ENCODE results near the gene AGER. TPM values are rescaled to one million over a fixed set of nuclear protein-coding genes. Genes with fewer than 3 reads are reported as not detected.

Gene AGER
- polyA plus RNA-seq, 1 donor from 2014 or later: 7.2 TPM

DNA sequence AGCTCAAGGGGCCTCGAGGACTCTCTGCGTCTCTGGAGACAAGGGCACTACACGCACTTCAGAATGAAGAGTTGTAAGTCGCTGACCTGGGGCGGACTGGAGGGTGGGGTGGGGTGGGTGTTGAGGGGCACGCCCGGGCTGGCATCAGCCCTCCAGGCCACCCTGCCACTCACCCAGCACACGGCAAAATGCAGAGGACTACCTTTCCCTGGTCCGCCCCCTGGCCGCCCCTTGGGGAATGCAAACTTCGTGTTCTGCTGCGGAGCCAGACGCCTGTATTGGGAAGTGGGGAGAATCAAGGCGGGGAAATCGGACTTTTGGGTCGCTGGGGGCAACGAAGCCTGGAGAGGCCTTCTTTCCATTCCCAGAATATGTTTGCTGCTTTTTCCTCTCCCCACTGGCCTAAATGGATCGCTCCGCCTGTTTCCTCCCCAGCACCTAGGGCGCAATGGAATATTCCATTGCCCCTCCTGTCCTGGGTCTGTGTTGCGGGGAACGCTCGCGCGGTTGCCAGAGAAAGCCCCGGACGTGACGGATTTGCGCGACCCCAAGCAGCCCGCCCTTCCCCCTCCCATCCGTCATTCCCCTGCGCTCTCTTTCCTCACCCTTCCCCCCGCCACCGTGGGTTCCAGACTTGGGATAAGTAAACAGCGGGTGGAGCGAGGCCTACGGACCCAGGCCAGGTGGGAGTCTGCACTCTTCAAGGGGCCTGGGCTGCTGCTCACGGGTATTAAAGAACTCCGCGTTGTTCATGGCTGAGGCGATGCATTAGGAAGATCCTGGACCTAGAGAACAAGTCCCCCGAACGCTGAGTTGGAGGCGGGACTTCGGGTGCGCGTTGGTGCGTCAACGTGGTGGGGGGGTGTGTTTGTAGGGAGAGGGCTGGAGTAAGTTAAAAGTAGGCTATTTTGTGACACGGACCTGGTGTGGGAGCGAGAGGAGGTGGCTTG is 30.2 kb downstream of the AGER start, which contains the start of gene PPT2:
TSS of gene PPT2 (plus strand) at position 578 of the 950 bp plus-strand sequence. CDS start 454 bp downstream, outside the sequence.
- peaks cover 36% of the 10 kb centered on the region for H3K27me3 ChIP-seq (ENCODE audit: insufficient read depth, low read depth, low read length)
- H3K9ac ChIP-seq (ENCODE audit: low read length): peak within 1 kb of the TSS; percentile 86
- H3F3A ChIP-seq (ENCODE audit: insufficient read depth, low read length, poor library complexity, severe bottlenecking): no peaks in the 10 kb centered on the region
- H3K4me2 ChIP-seq (ENCODE audit: low read length): peak within 1 kb of the TSS; percentile 88
- H3K4me3 ChIP-seq (ENCODE audit: low read length): peak within 1 kb of the TSS; percentile 79
- H3K9me3 ChIP-seq (ENCODE audit: low read length): no peaks in the 10 kb centered on the region
- peak within 1 kb of the TSS; percentile 93 for H3K27ac ChIP-seq (ENCODE audit: low read length)
- no peaks in the 10 kb centered on the region for H4K20me1 ChIP-seq (ENCODE audit: insufficient read depth)
- peaks cover 9% of the 10 kb centered on the region for H3K79me2 ChIP-seq (replicated peaks; ENCODE audit: insufficient read depth, low read length)
- no peaks in the 10 kb centered on the region for H3K36me3 ChIP-seq (ENCODE audit: insufficient read depth, low read length)
- peak within 1 kb of the TSS; percentile 75 for H2AFZ ChIP-seq (ENCODE audit: low read depth, low read length)
- TF ChIP-seq TAF1 (IDR thresholded peaks at IDR 0.05; ENCODE audit: low read depth) (no peak), POLR2AphosphoS5 (IDR thresholded peaks at IDR 0.05) (peak; percentile 89), EZH2 (IDR thresholded peaks at IDR 0.05; ENCODE audit: borderline replicate concordance, insufficient read depth, low read length, poor library complexity, severe bottlenecking) (no peak), SMC3 (conservative IDR thresholded peaks at IDR 0.05; ENCODE audit: poor library complexity) (no peak), EP300 (conservative IDR thresholded peaks at IDR 0.05; ENCODE audit: poor library complexity, severe bottlenecking) (peak; percentile 89), MXI1 (conservative IDR thresholded peaks at IDR 0.05; ENCODE audit: poor library complexity, severe bottlenecking) (peak; percentile 94), RAD21 (conservative IDR thresholded peaks at IDR 0.05) (peak; percentile 30)
- TF ChIP-seq, protein P1, sequence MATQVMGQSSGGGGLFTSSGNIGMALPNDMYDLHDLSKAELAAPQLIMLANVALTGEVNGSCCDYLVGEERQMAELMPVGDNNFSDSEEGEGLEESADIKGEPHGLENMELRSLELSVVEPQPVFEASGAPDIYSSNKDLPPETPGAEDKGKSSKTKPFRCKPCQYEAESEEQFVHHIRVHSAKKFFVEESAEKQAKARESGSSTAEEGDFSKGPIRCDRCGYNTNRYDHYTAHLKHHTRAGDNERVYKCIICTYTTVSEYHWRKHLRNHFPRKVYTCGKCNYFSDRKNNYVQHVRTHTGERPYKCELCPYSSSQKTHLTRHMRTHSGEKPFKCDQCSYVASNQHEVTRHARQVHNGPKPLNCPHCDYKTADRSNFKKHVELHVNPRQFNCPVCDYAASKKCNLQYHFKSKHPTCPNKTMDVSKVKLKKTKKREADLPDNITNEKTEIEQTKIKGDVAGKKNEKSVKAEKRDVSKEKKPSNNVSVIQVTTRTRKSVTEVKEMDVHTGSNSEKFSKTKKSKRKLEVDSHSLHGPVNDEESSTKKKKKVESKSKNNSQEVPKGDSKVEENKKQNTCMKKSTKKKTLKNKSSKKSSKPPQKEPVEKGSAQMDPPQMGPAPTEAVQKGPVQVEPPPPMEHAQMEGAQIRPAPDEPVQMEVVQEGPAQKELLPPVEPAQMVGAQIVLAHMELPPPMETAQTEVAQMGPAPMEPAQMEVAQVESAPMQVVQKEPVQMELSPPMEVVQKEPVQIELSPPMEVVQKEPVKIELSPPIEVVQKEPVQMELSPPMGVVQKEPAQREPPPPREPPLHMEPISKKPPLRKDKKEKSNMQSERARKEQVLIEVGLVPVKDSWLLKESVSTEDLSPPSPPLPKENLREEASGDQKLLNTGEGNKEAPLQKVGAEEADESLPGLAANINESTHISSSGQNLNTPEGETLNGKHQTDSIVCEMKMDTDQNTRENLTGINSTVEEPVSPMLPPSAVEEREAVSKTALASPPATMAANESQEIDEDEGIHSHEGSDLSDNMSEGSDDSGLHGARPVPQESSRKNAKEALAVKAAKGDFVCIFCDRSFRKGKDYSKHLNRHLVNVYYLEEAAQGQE (IDR thresholded peaks at IDR 0.05; ENCODE audit: borderline replicate concordance): peak; percentile 86
- TF ChIP-seq, protein P2, sequence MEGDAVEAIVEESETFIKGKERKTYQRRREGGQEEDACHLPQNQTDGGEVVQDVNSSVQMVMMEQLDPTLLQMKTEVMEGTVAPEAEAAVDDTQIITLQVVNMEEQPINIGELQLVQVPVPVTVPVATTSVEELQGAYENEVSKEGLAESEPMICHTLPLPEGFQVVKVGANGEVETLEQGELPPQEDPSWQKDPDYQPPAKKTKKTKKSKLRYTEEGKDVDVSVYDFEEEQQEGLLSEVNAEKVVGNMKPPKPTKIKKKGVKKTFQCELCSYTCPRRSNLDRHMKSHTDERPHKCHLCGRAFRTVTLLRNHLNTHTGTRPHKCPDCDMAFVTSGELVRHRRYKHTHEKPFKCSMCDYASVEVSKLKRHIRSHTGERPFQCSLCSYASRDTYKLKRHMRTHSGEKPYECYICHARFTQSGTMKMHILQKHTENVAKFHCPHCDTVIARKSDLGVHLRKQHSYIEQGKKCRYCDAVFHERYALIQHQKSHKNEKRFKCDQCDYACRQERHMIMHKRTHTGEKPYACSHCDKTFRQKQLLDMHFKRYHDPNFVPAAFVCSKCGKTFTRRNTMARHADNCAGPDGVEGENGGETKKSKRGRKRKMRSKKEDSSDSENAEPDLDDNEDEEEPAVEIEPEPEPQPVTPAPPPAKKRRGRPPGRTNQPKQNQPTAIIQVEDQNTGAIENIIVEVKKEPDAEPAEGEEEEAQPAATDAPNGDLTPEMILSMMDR (IDR thresholded peaks at IDR 0.05; ENCODE audit: poor library complexity, severe bottlenecking): peak; percentile 42
- no peaks in the 10 kb centered on the region for H3K9me2 ChIP-seq (ENCODE audit: insufficient read depth, low read length)

DNA sequence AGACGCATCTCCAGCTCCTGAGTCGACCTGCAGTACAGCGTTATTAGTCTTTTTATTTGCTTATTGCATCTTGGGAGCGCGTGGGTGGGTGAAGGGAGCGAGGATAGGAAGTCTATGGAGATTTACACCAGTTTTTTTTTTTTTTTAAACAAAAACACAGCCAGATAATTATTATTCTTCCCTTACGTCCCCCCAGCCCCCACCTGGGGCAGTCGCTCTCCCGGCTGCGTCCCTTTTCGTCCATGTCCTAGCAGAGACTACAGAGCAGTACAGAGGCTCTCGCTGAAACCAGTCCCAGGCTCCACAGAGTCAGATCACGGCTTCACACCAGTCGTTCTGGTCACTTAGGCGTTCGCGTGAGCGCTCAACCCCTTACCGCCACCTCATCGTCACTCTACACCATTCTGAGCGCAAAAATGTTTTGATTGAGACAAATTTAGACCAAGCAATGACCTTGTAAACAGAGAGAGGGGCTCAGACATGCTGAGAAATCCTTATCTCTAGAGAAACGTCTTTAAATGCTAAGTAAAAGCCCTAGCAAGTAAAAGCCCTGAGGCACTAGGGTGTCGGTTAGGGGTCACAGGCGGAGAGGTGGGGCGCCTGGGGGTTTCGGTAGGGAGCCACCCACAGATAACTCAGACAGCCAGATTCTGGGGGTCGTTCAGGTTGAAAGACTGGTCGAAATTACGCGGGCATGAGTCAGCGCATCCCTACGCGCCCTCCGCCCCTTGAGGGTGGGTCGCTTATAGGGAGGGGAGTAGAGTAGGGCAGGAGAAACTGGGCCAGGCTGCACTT is 31.1 kb downstream of the AGER start:
- Histone ChIP-seq H3K9ac (ENCODE audit: low read length) (peak overlapping the region; percentile 86), H3F3A (ENCODE audit: insufficient read depth, low read length, poor library complexity, severe bottlenecking) (no peaks in the 10 kb centered on the region), H3K4me2 (ENCODE audit: low read length) (peak overlapping the region; percentile 88), H2AFZ (ENCODE audit: low read depth, low read length) (peak overlapping the region; percentile 75), H3K27me3 (ENCODE audit: insufficient read depth, low read depth, low read length) (peaks cover 44% of the 10 kb centered on the region), H4K20me1 (ENCODE audit: insufficient read depth) (no peaks in the 10 kb centered on the region), H3K79me2 (replicated peaks; ENCODE audit: insufficient read depth, low read length) (peaks cover 9% of the 10 kb centered on the region), H3K4me3 (ENCODE audit: low read length) (peak overlapping the region; percentile 79), H3K36me3 (ENCODE audit: insufficient read depth, low read length) (no peaks in the 10 kb centered on the region), H3K27ac (ENCODE audit: low read length) (peak overlapping the region; percentile 93), H3K9me2 (ENCODE audit: insufficient read depth, low read length) (no peaks in the 10 kb centered on the region), H3K9me3 (ENCODE audit: low read length) (no peaks in the 10 kb centered on the region)
- TF ChIP-seq POLR2AphosphoS5 (IDR thresholded peaks at IDR 0.05): no peak
- TF ChIP-seq EP300 (conservative IDR thresholded peaks at IDR 0.05; ENCODE audit: poor library complexity, severe bottlenecking): no peak
- TF ChIP-seq RAD21 (conservative IDR thresholded peaks at IDR 0.05): no peak
- TF ChIP-seq TAF1 (IDR thresholded peaks at IDR 0.05; ENCODE audit: low read depth): no peak
- TF ChIP-seq EZH2 (IDR thresholded peaks at IDR 0.05; ENCODE audit: borderline replicate concordance, insufficient read depth, low read length, poor library complexity, severe bottlenecking): no peak

All from neural cell (in vitro differentiated cells).